ENCODE results near the gene CD59.
"Not testable (repeated sequence)": the region's sequence is repeated elsewhere in the genome, so short reads cannot be mapped to it uniquely, and the experiment has no call there.

DNA sequence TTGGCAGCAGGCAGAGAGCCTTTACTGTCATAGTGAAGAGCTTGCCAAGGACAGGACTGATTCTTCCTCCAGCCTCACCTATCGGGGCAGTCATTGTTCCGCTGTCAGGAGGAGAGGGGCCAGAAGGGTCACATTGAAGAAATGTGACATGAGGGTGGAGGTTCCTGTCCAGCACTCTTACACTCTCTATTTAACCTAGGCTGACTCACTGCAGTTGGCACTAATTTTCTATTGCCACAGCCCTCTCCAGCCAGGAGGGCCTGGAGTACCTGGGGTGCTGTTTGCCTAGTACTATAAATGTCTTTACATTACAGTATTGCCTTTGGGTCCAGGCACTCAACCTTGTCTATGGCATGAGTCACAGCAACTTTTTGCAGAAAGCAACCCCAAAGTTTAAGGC is 28.4 kb downstream of the CD59 start:
- not testable (repeated sequence) for TF ChIP-seq POLR2AphosphoS5 (IDR thresholded peaks at IDR 0.05; ENCODE audit: insufficient read depth, low read depth, low read length); EZH2 (IDR thresholded peaks at IDR 0.05; ENCODE audit: borderline replicate concordance, low read depth, low read length, severe bottlenecking); POLR2A (IDR thresholded peaks at IDR 0.05; ENCODE audit: low read depth, low read length); JUN (IDR thresholded peaks at IDR 0.05; ENCODE audit: borderline replicate concordance, insufficient read depth, insufficient read length, low read depth); FOS (IDR thresholded peaks at IDR 0.05; ENCODE audit: borderline replicate concordance, insufficient read depth, low read length); MYC (IDR thresholded peaks at IDR 0.05; ENCODE audit: low read depth, low read length); GATA2 (IDR thresholded peaks at IDR 0.05; ENCODE audit: insufficient read depth, insufficient read length, low read depth, low read length)
- TF ChIP-seq, protein P1, sequence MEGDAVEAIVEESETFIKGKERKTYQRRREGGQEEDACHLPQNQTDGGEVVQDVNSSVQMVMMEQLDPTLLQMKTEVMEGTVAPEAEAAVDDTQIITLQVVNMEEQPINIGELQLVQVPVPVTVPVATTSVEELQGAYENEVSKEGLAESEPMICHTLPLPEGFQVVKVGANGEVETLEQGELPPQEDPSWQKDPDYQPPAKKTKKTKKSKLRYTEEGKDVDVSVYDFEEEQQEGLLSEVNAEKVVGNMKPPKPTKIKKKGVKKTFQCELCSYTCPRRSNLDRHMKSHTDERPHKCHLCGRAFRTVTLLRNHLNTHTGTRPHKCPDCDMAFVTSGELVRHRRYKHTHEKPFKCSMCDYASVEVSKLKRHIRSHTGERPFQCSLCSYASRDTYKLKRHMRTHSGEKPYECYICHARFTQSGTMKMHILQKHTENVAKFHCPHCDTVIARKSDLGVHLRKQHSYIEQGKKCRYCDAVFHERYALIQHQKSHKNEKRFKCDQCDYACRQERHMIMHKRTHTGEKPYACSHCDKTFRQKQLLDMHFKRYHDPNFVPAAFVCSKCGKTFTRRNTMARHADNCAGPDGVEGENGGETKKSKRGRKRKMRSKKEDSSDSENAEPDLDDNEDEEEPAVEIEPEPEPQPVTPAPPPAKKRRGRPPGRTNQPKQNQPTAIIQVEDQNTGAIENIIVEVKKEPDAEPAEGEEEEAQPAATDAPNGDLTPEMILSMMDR (IDR thresholded peaks at IDR 0.05; ENCODE audit: extremely low read depth in 1 of 2, insufficient read depth in 1 of 2, low read depth in 1 of 2, low read length in 2 of 2): not testable (repeated sequence)
- TF ChIP-seq, protein P2, sequence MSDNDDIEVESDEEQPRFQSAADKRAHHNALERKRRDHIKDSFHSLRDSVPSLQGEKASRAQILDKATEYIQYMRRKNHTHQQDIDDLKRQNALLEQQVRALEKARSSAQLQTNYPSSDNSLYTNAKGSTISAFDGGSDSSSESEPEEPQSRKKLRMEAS (IDR thresholded peaks at IDR 0.05; ENCODE audit: insufficient read depth, insufficient read length): not testable (repeated sequence)

Measured in endothelial cell of umbilical vein (primary cell).